ENCODE data around the gene GDI2.
"Not testable (repeated sequence)": the region's sequence is repeated elsewhere in the genome, so short reads cannot be mapped to it uniquely, and the experiment has no call there.

Gene GDI2

GRCh38 chr10:5829267-5829666 lies 16.0 kb upstream of the GDI2 start:
- Histone ChIP-seq H3K27ac (ENCODE audit: low read depth, low read length) (no peak overlapping the region), H3K27me3 (ENCODE audit: control insufficient read depth in 1 of 2, insufficient read depth in 2 of 2, low read length in 2 of 2) (no peaks in the 10 kb centered on the region), H3K9ac (ENCODE audit: low read depth in 1 of 2, low read length in 2 of 2) (no peak overlapping the region), H3K4me1 (ENCODE audit: control insufficient read depth in 1 of 2, insufficient read depth in 2 of 2, low read length in 2 of 2) (no peaks in the 10 kb centered on the region), H3K9me3 (ENCODE audit: control insufficient read depth in 1 of 2, low read length in 2 of 2) (no peaks in the 10 kb centered on the region), H3K36me3 (ENCODE audit: control insufficient read depth in 1 of 2, insufficient read depth in 2 of 2, low read length in 2 of 2) (no peaks in the 10 kb centered on the region), H3K4me3 (ENCODE audit: low read depth in 1 of 2, low read length in 2 of 2) (no peak overlapping the region)

- no peaks in the 10 kb centered on the region for H3K36me3 ChIP-seq (ENCODE audit: control insufficient read depth in 1 of 2, insufficient read depth in 2 of 2, low read length in 2 of 2)
- no peak overlapping the region for H3K9ac ChIP-seq (ENCODE audit: low read depth in 1 of 2, low read length in 2 of 2)
- H3K9me3 ChIP-seq (ENCODE audit: control insufficient read depth in 1 of 2, low read length in 2 of 2) = no peaks in the 10 kb centered on the region
- H3K27ac ChIP-seq (ENCODE audit: low read depth, low read length) = no peak overlapping the region
- no peaks in the 10 kb centered on the region for H3K27me3 ChIP-seq (ENCODE audit: control insufficient read depth in 1 of 2, insufficient read depth in 2 of 2, low read length in 2 of 2)
- H3K4me1 ChIP-seq (ENCODE audit: control insufficient read depth in 1 of 2, insufficient read depth in 2 of 2, low read length in 2 of 2) = no peaks in the 10 kb centered on the region
- H3K4me3 ChIP-seq (ENCODE audit: low read depth in 1 of 2, low read length in 2 of 2) = no peak overlapping the region
Observed at GRCh38 chr10:5828725-5829124, 15.5 kb upstream of the GDI2 start.

- Histone ChIP-seq H3K9me3 (ENCODE audit: control insufficient read depth in 1 of 2, low read length in 2 of 2) (no peaks in the 10 kb centered on the region), H3K4me3 (ENCODE audit: low read depth in 1 of 2, low read length in 2 of 2) (no peak overlapping the region), H3K27me3 (ENCODE audit: control insufficient read depth in 1 of 2, insufficient read depth in 2 of 2, low read length in 2 of 2) (no peaks in the 10 kb centered on the region), H3K36me3 (ENCODE audit: control insufficient read depth in 1 of 2, insufficient read depth in 2 of 2, low read length in 2 of 2) (no peaks in the 10 kb centered on the region), H3K27ac (ENCODE audit: low read depth, low read length) (no peak overlapping the region), H3K4me1 (ENCODE audit: control insufficient read depth in 1 of 2, insufficient read depth in 2 of 2, low read length in 2 of 2) (no peaks in the 10 kb centered on the region), H3K9ac (ENCODE audit: low read depth in 1 of 2, low read length in 2 of 2) (no peak overlapping the region)
Observed at GRCh38 chr10:5827841-5828240, 14.6 kb upstream of the GDI2 start.

- not testable (repeated sequence) for H3K4me3 ChIP-seq (ENCODE audit: low read depth in 1 of 2, low read length in 2 of 2); H3K27me3 ChIP-seq (ENCODE audit: control insufficient read depth in 1 of 2, insufficient read depth in 2 of 2, low read length in 2 of 2); H3K4me1 ChIP-seq (ENCODE audit: control insufficient read depth in 1 of 2, insufficient read depth in 2 of 2, low read length in 2 of 2); H3K27ac ChIP-seq (ENCODE audit: low read depth, low read length); H3K9me3 ChIP-seq (ENCODE audit: control insufficient read depth in 1 of 2, low read length in 2 of 2); H3K36me3 ChIP-seq (ENCODE audit: control insufficient read depth in 1 of 2, insufficient read depth in 2 of 2, low read length in 2 of 2); H3K9ac ChIP-seq (ENCODE audit: low read depth in 1 of 2, low read length in 2 of 2)
Observed at GRCh38 chr10:5826511-5826910, 13.3 kb upstream of the GDI2 start.

- Histone ChIP-seq H3K27ac (ENCODE audit: low read depth, low read length) (no peak overlapping the region), H3K9ac (ENCODE audit: low read depth in 1 of 2, low read length in 2 of 2) (no peak overlapping the region), H3K4me1 (ENCODE audit: control insufficient read depth in 1 of 2, insufficient read depth in 2 of 2, low read length in 2 of 2) (peaks cover 12 to 14% of the 10 kb centered on the region in 2 donors), H3K36me3 (ENCODE audit: control insufficient read depth in 1 of 2, insufficient read depth in 2 of 2, low read length in 2 of 2) (no peaks in the 10 kb centered on the region), H3K4me3 (ENCODE audit: low read depth in 1 of 2, low read length in 2 of 2) (no peak overlapping the region), H3K27me3 (ENCODE audit: control insufficient read depth in 1 of 2, insufficient read depth in 2 of 2, low read length in 2 of 2) (no peaks in the 10 kb centered on the region), H3K9me3 (ENCODE audit: control insufficient read depth in 1 of 2, low read length in 2 of 2) (no peaks in the 10 kb centered on the region)
Observed at GRCh38 chr10:5818894-5819293, 5.7 kb upstream of the GDI2 start.

- H3K27me3 ChIP-seq (ENCODE audit: control insufficient read depth in 1 of 2, insufficient read depth in 2 of 2, low read length in 2 of 2) = no peaks in the 10 kb centered on the region
- no peaks in the 10 kb centered on the region for H3K9me3 ChIP-seq (ENCODE audit: control insufficient read depth in 1 of 2, low read length in 2 of 2)
- no peaks in the 10 kb centered on the region for H3K36me3 ChIP-seq (ENCODE audit: control insufficient read depth in 1 of 2, insufficient read depth in 2 of 2, low read length in 2 of 2)
- H3K9ac ChIP-seq (ENCODE audit: low read depth in 1 of 2, low read length in 2 of 2) = no peak overlapping the region
- no peak overlapping the region for H3K27ac ChIP-seq (ENCODE audit: low read depth, low read length)
- peaks cover 13 to 14% of the 10 kb centered on the region in 2 donors for H3K4me1 ChIP-seq (ENCODE audit: control insufficient read depth in 1 of 2, insufficient read depth in 2 of 2, low read length in 2 of 2)
- H3K4me3 ChIP-seq (ENCODE audit: low read depth in 1 of 2, low read length in 2 of 2) = no peak overlapping the region
Observed at GRCh38 chr10:5818048-5818331, 4.8 kb upstream of the GDI2 start.

- Histone ChIP-seq H3K9ac (ENCODE audit: low read depth in 1 of 2, low read length in 2 of 2) (no peak overlapping the region), H3K27ac (ENCODE audit: low read depth, low read length) (no peak overlapping the region), H3K4me1 (ENCODE audit: control insufficient read depth in 1 of 2, insufficient read depth in 2 of 2, low read length in 2 of 2) (peaks cover 13 to 14% of the 10 kb centered on the region in 2 donors), H3K36me3 (ENCODE audit: control insufficient read depth in 1 of 2, insufficient read depth in 2 of 2, low read length in 2 of 2) (no peaks in the 10 kb centered on the region), H3K4me3 (ENCODE audit: low read depth in 1 of 2, low read length in 2 of 2) (no peak overlapping the region), H3K9me3 (ENCODE audit: control insufficient read depth in 1 of 2, low read length in 2 of 2) (no peaks in the 10 kb centered on the region), H3K27me3 (ENCODE audit: control insufficient read depth in 1 of 2, insufficient read depth in 2 of 2, low read length in 2 of 2) (no peaks in the 10 kb centered on the region)
Observed at GRCh38 chr10:5817322-5818047, 4.3 kb upstream of the GDI2 start.

- Histone ChIP-seq H3K4me1 (ENCODE audit: control insufficient read depth in 1 of 2, insufficient read depth in 2 of 2, low read length in 2 of 2) (peaks cover 16 to 20% of the 10 kb centered on the region in 2 donors), H3K9ac (ENCODE audit: low read depth in 1 of 2, low read length in 2 of 2) (no peak overlapping the region)
Observed at GRCh38 chr10:5816170-5816569, 2.9 kb upstream of the GDI2 start.

GRCh38 chr10:5814110-5815107 lies 1.2 kb upstream of the GDI2 start:
- Histone ChIP-seq H3K4me3 (ENCODE audit: low read depth in 1 of 2, low read length in 2 of 2) (peak overlapping the region; percentile 73 to 95), H3K4me1 (ENCODE audit: control insufficient read depth in 1 of 2, insufficient read depth in 2 of 2, low read length in 2 of 2) (peaks cover 34 to 38% of the 10 kb centered on the region in 2 donors), H3K27ac (ENCODE audit: low read depth, low read length) (peak overlapping the region; percentile 98), H3K9ac (ENCODE audit: low read depth in 1 of 2, low read length in 2 of 2) (peak overlapping the region; percentile 71 to 77), H3K36me3 (ENCODE audit: control insufficient read depth in 1 of 2, insufficient read depth in 2 of 2, low read length in 2 of 2) (no peaks in the 10 kb centered on the region), H3K9me3 (ENCODE audit: control insufficient read depth in 1 of 2, low read length in 2 of 2) (no peaks in the 10 kb centered on the region), H3K27me3 (ENCODE audit: control insufficient read depth in 1 of 2, insufficient read depth in 2 of 2, low read length in 2 of 2) (no peaks in the 10 kb centered on the region)

More at GRCh38 chr10:5816170-5816569, 2.9 kb upstream of the GDI2 start:
- Histone ChIP-seq H3K27me3 (ENCODE audit: control insufficient read depth in 1 of 2, insufficient read depth in 2 of 2, low read length in 2 of 2) (no peaks in the 10 kb centered on the region), H3K36me3 (ENCODE audit: control insufficient read depth in 1 of 2, insufficient read depth in 2 of 2, low read length in 2 of 2) (no peaks in the 10 kb centered on the region), H3K4me3 (ENCODE audit: low read depth in 1 of 2, low read length in 2 of 2) (no peak overlapping the region), H3K9me3 (ENCODE audit: control insufficient read depth in 1 of 2, low read length in 2 of 2) (no peaks in the 10 kb centered on the region), H3K27ac (ENCODE audit: low read depth, low read length) (no peak overlapping the region)

GRCh38 chr10:5813091-5813340 lies 218 bp downstream of the GDI2 start:
- Histone ChIP-seq H3K27ac (ENCODE audit: low read depth, low read length) (peak overlapping the region; percentile 99), H3K4me1 (ENCODE audit: control insufficient read depth in 1 of 2, insufficient read depth in 2 of 2, low read length in 2 of 2) (peaks cover 37 to 41% of the 10 kb centered on the region in 2 donors), H3K4me3 (ENCODE audit: low read depth in 1 of 2, low read length in 2 of 2) (peak overlapping the region; percentile 90 to 95), H3K27me3 (ENCODE audit: control insufficient read depth in 1 of 2, insufficient read depth in 2 of 2, low read length in 2 of 2) (no peaks in the 10 kb centered on the region), H3K9ac (ENCODE audit: low read depth in 1 of 2, low read length in 2 of 2) (peak overlapping the region; percentile 91 to 96), H3K36me3 (ENCODE audit: control insufficient read depth in 1 of 2, insufficient read depth in 2 of 2, low read length in 2 of 2) (no peaks in the 10 kb centered on the region), H3K9me3 (ENCODE audit: control insufficient read depth in 1 of 2, low read length in 2 of 2) (no peaks in the 10 kb centered on the region)

Measured in duodenal mucosa (tissue), 2 donors.